Neural progenitor cell (in vitro differentiated cells): ENCODE results near the gene IQGAP3. TPM values are rescaled to one million over a fixed set of nuclear protein-coding genes. Genes with fewer than 3 reads are reported as not detected.
A peak's percentile ranks its signal among the peaks of the same experiment; 100 is the strongest.
"Not testable (repeated sequence)": the region's sequence is repeated elsewhere in the genome, so short reads cannot be mapped to it uniquely, and the experiment has no call there.

ENCODE experiments used
- DNase-seq: peaks from one replicate; pipeline ENCODE4 v3.0.0-alpha.2; 2016; ENCODE audit warnings: low spot score
- H2AFZ ChIP-seq: fragments of 200-600 bp; sonication (generic); replicated peaks from 2 replicates; pipeline ENCODE4 v1.6.1; 2016; ENCODE audit warnings: antibody characterized with exemption
- H3F3A ChIP-seq: fragments of 200-600 bp; sonication (generic); 2 replicates; pipeline ENCODE4 v1.6.1; 2016; ENCODE audit warnings: antibody characterized with exemption, low read depth
- H3K27ac ChIP-seq: fragments of 200-600 bp; sonication (generic); 2 replicates; pipeline ENCODE4 v1.5.1; 2016; ENCODE audit warnings: mild to moderate bottlenecking
- H3K27me3 ChIP-seq: fragments of 200-600 bp; sonication (generic); 2 replicates; pipeline ENCODE4 v1.6.1; 2016; ENCODE audit warnings: mild to moderate bottlenecking, moderate library complexity
- H3K36me3 ChIP-seq: fragments of 200-600 bp; sonication (generic); 2 replicates; pipeline ENCODE4 v1.5.1; 2016
- H3K4me1 ChIP-seq: fragments of 200-600 bp; sonication (generic); 2 replicates; pipeline ENCODE4 v1.6.1; 2016; ENCODE audit warnings: mixed run types
- H3K4me2 ChIP-seq: fragments of 200-600 bp; sonication (generic); 2 replicates; pipeline ENCODE4 v1.6.1; 2016
- H3K4me3 ChIP-seq: fragments of 200-600 bp; sonication (generic); 2 replicates; pipeline ENCODE4 v1.5.1; 2016
- H3K79me2 ChIP-seq: fragments of 200-600 bp; sonication (generic); 2 replicates; pipeline ENCODE4 v1.6.1; 2016; ENCODE audit warnings: low read depth
- H3K9ac ChIP-seq: fragments of 200-600 bp; sonication (generic); 2 replicates; pipeline ENCODE4 v1.6.1; 2016
- H3K9me3 ChIP-seq: fragments of 200-600 bp; sonication (generic); 2 replicates; pipeline ENCODE4 v1.5.1; 2016; ENCODE audit warnings: low read depth
- H4K20me1 ChIP-seq: fragments of 200-600 bp; sonication (generic); 2 replicates; pipeline ENCODE4 v1.6.1; 2016; ENCODE audit warnings: low read depth
- H3K27ac Mint-ChIP-seq: 3 replicates; pipeline ENCODE4 v1.8.0; 2021; ENCODE audit warnings: mixed read lengths
- H3K27me3 Mint-ChIP-seq: 2 replicates; pipeline ENCODE4 v1.8.0; 2022; ENCODE audit warnings: low read depth, mild to moderate bottlenecking, inconsistent platforms, moderate library complexity, mixed read lengths; ENCODE audit not compliant: insufficient read depth
- H3K36me3 Mint-ChIP-seq: 3 replicates; pipeline ENCODE4 v1.8.0; 2021; ENCODE audit warnings: mixed read lengths
- H3K4me1 Mint-ChIP-seq: 3 replicates; pipeline ENCODE4 v1.8.0; 2021; ENCODE audit warnings: mixed read lengths
- H3K4me3 Mint-ChIP-seq: 3 replicates; pipeline ENCODE4 v1.8.0; 2021; ENCODE audit warnings: mild to moderate bottlenecking, moderate library complexity, mixed read lengths
- H3K9me3 Mint-ChIP-seq: 3 replicates; pipeline ENCODE4 v1.8.0; 2020; ENCODE audit warnings: mixed read lengths
- EZH2 ChIP-seq: fragments of 200-600 bp; sonication (generic); IDR thresholded peaks from 2 replicates; pipeline ENCODE4 v1.6.1; 2017; ENCODE audit warnings: antibody characterized with exemption, mild to moderate bottlenecking, moderate library complexity
- EZH2phosphoT487 ChIP-seq: fragments of 200-600 bp; sonication (generic); IDR thresholded peaks from 2 replicates; pipeline ENCODE4 v1.6.1; 2017; ENCODE audit warnings: antibody characterized with exemption
- total RNA-seq: library from RNA; depleted of rRNA; stranded (reverse); fragments of >200 nt; gene quantifications from 2 replicates; pipeline ENCODE4 v1.2.3, GENCODE V29; 2015; ENCODE audit warnings: low replicate concordance
- TF ChIP-seq, protein P1 (sequence below): fragments of 200-600 bp; sonication (generic); IDR thresholded peaks from 2 replicates; pipeline ENCODE4 v1.5.1; 2017; ENCODE audit warnings: antibody characterized with exemption, mild to moderate bottlenecking

IQGAP3 gene
- total RNA-seq, 1 donor from 2014 or later, result 31.5 TPM

- TF ChIP-seq, protein P1, sequence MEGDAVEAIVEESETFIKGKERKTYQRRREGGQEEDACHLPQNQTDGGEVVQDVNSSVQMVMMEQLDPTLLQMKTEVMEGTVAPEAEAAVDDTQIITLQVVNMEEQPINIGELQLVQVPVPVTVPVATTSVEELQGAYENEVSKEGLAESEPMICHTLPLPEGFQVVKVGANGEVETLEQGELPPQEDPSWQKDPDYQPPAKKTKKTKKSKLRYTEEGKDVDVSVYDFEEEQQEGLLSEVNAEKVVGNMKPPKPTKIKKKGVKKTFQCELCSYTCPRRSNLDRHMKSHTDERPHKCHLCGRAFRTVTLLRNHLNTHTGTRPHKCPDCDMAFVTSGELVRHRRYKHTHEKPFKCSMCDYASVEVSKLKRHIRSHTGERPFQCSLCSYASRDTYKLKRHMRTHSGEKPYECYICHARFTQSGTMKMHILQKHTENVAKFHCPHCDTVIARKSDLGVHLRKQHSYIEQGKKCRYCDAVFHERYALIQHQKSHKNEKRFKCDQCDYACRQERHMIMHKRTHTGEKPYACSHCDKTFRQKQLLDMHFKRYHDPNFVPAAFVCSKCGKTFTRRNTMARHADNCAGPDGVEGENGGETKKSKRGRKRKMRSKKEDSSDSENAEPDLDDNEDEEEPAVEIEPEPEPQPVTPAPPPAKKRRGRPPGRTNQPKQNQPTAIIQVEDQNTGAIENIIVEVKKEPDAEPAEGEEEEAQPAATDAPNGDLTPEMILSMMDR, result peak; percentile 64
- TF ChIP-seq EZH2, result no peak
- TF ChIP-seq EZH2phosphoT487, result no peak
- Mint-ChIP-seq H3K9me3 (no peaks in the 10 kb centered on the region), H3K4me1 (peaks cover 2% of the 10 kb centered on the region), H3K36me3 (no peaks in the 10 kb centered on the region), H3K27me3 (peaks cover 5% of the 10 kb centered on the region), H3K4me3 (no peak overlapping the region), H3K27ac (no peak overlapping the region)
- no peak overlapping the region for H3K27ac ChIP-seq
- peak; percentile 58 for DNase-seq
- no peaks in the 10 kb centered on the region for H4K20me1 ChIP-seq
- H3F3A ChIP-seq, result no peaks in the 10 kb centered on the region
- no peak overlapping the region for H3K4me3 ChIP-seq
- no peak overlapping the region for H2AFZ ChIP-seq
- H3K9me3 ChIP-seq, result no peaks in the 10 kb centered on the region
- no peak overlapping the region for H3K9ac ChIP-seq
- no peak overlapping the region for H3K4me2 ChIP-seq
- H3K27me3 ChIP-seq, result peaks cover 32% of the 10 kb centered on the region
- H3K79me2 ChIP-seq, result no peaks in the 10 kb centered on the region
- no peaks in the 10 kb centered on the region for H3K4me1 ChIP-seq
- H3K36me3 ChIP-seq, result no peaks in the 10 kb centered on the region
Measured at GRCh38 chr1:156608981-156609380, 36.6 kb upstream of the IQGAP3 start.

DNA sequence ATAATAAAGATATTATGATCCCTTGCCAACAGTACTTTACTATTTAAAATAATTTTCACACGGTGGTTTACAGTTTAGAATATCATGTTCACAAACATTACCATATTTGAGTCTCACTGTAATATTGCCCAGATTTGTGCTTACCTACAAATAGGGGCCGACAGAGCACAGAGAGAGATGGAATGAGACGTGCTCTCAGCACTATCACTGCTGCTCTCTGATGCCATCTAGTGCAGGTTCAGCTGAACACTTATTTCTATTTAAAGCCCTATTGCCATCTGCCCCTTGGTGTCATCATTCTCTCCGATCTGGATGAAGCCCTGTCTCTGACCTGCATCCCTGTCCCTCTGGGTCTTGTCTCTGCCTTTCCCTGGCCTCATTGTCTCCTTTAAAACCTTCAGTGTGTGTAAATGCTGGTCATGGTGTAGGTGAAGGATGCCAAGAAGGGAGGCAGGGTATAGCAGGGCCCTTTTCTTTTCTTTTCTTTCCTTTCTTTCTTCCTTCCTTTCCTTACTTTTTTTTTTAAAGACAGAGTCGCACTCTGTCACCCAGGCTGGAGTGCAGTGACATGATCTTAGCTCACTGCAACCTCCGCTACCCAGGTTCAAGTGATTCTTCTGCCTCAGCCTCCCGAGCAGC, 35.8 kb upstream of the IQGAP3 start:
- peaks cover 5% of the 10 kb centered on the region for H3K27me3 Mint-ChIP-seq
- Histone ChIP-seq H3K4me3 (no peak overlapping the region), H4K20me1 (no peaks in the 10 kb centered on the region), H3K4me2 (no peak overlapping the region), H3K4me1 (no peaks in the 10 kb centered on the region), H3K27ac (no peak overlapping the region), H3F3A (no peaks in the 10 kb centered on the region), H2AFZ (no peak overlapping the region), H3K36me3 (no peaks in the 10 kb centered on the region), H3K79me2 (no peaks in the 10 kb centered on the region), H3K9ac (no peak overlapping the region), H3K27me3 (peaks cover 28% of the 10 kb centered on the region), H3K9me3 (no peaks in the 10 kb centered on the region)
- peak; percentile 75 for DNase-seq
- TF ChIP-seq EZH2, result no peak
- TF ChIP-seq, protein P1, result peak; percentile 77
- no peak for TF ChIP-seq EZH2phosphoT487
- H3K27ac Mint-ChIP-seq, result no peak overlapping the region
- no peaks in the 10 kb centered on the region for H3K9me3 Mint-ChIP-seq
- H3K4me3 Mint-ChIP-seq, result no peak overlapping the region
- H3K36me3 Mint-ChIP-seq, result no peaks in the 10 kb centered on the region
- peaks cover 2% of the 10 kb centered on the region for H3K4me1 Mint-ChIP-seq

DNA sequence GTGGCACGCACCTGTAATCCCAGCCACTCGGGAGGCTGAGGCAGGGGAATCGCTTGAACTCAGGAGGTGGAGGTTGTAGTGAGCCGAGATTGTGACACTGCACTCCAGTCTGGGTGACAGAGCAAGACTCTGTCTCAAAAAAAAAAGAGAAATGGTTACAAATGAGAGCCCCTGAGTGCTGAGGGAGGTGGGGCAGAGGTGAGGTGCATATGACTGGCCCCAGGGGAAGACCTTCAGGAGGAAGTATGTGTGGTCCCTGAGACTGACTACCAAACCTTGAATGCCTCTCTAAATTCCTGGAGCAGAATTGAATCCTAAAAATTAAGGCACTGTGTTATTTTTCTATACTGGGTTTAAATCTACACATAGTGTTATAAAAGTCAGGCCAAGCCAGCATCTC, 35.0 kb upstream of the IQGAP3 start:
- H2AFZ ChIP-seq, result not testable (repeated sequence)

GRCh38 chr1:156602557-156602993, 30.2 kb upstream of the IQGAP3 start:
- no peak overlapping the region for H3K27ac Mint-ChIP-seq

More for the DNA sequence above, 35.0 kb upstream of the IQGAP3 start:
- H3K36me3 Mint-ChIP-seq, H3K9me3 ChIP-seq, H3F3A ChIP-seq, DNase-seq, H3K27me3 Mint-ChIP-seq, H3K27ac Mint-ChIP-seq, H3K9ac ChIP-seq, H3K4me2 ChIP-seq, H3K4me1 Mint-ChIP-seq, H3K4me3 Mint-ChIP-seq, H4K20me1 ChIP-seq, H3K4me1 ChIP-seq, H3K79me2 ChIP-seq, H3K36me3 ChIP-seq, H3K4me3 ChIP-seq, H3K27ac ChIP-seq, H3K9me3 Mint-ChIP-seq: not testable (repeated sequence)
- H3K27me3 ChIP-seq, result peaks cover 22% of the 10 kb centered on the region

More at GRCh38 chr1:156602557-156602993, 30.2 kb upstream of the IQGAP3 start:
- Histone ChIP-seq H2AFZ (no peak overlapping the region), H3K27me3 (no peaks in the 10 kb centered on the region), H3K4me3 (no peak overlapping the region), H3K9ac (no peak overlapping the region), H3F3A (peaks cover 21% of the 10 kb centered on the region), H3K4me2 (peak overlapping the region; percentile 46), H3K79me2 (peaks cover 26% of the 10 kb centered on the region), H3K27ac (no peak overlapping the region), H3K9me3 (no peaks in the 10 kb centered on the region), H4K20me1 (no peaks in the 10 kb centered on the region), H3K4me1 (peaks cover 6% of the 10 kb centered on the region), H3K36me3 (no peaks in the 10 kb centered on the region)
- TF ChIP-seq, protein P1, result peak; percentile 58
- no peak for TF ChIP-seq EZH2
- no peak for TF ChIP-seq EZH2phosphoT487
- H3K4me3 Mint-ChIP-seq, result peak overlapping the region; percentile 78
- no peaks in the 10 kb centered on the region for H3K36me3 Mint-ChIP-seq
- H3K4me1 Mint-ChIP-seq, result peaks cover 22% of the 10 kb centered on the region
- no peaks in the 10 kb centered on the region for H3K9me3 Mint-ChIP-seq
- H3K27me3 Mint-ChIP-seq, result peaks cover 7% of the 10 kb centered on the region
- peak; percentile 43 for DNase-seq
